BE2C (cell line): ENCODE data around the gene ZNF804A.

Source experiments
- DNase-seq: peaks from one replicate; pipeline ENCODE4 v3.0.0-alpha.2; 2020
- H3K27me3 ChIP-seq: fragments of 250-450 bp; sonication (Bioruptor Pico); 2 replicates; pipeline ENCODE4 v1.5.1; 2020; ENCODE audit warnings: mild to moderate bottlenecking
- H3K36me3 ChIP-seq: fragments of 250-450 bp; sonication (Bioruptor Pico); 2 replicates; pipeline ENCODE4 v1.5.1; 2020; ENCODE audit warnings: mild to moderate bottlenecking
- H3K4me1 ChIP-seq: fragments of 250-450 bp; sonication (Bioruptor Pico); 2 replicates; pipeline ENCODE4 v1.5.1; 2020
- H3K4me3 ChIP-seq: 2 replicates; pipeline ENCODE4 v1.5.1; 2011; ENCODE audit warnings: low read depth, low read length
- H3K9me3 ChIP-seq: fragments of 250-450 bp; sonication (Bioruptor Pico); 2 replicates; pipeline ENCODE4 v1.5.1; 2020
- CTCF ChIP-seq: IDR thresholded peaks from 2 replicates; pipeline ENCODE4 v1.5.1; 2012; ENCODE audit warnings: mild to moderate bottlenecking, low read depth, low read length

Gene ZNF804A

GRCh38 chr2:184598002-184598315 lies 370 bp upstream of the ZNF804A start:
- H3K4me1 ChIP-seq = no peaks in the 10 kb centered on the region; the same call in none of the 2 replicates
- H3K27me3 ChIP-seq = no peaks in the 10 kb centered on the region
- H3K9me3 ChIP-seq = no peaks in the 10 kb centered on the region
- no peak for TF ChIP-seq CTCF
- H3K36me3 ChIP-seq = no peaks in the 10 kb centered on the region
- no peak for DNase-seq
- H3K4me3 ChIP-seq = peak overlapping the region; percentile 79

- Histone ChIP-seq H3K9me3 (no peaks in the 10 kb centered on the region), H3K4me1 (no peaks in the 10 kb centered on the region; the same call in none of the 2 replicates), H3K27me3 (no peaks in the 10 kb centered on the region), H3K4me3 (peak overlapping the region; percentile 87), H3K36me3 (no peaks in the 10 kb centered on the region)
- DNase-seq = peak; percentile 20
- TF ChIP-seq CTCF = no peak
Observed at GRCh38 chr2:184599054-184599871, 934 bp downstream of the ZNF804A start.

GRCh38 chr2:184599872-184600222 lies 1.5 kb downstream of the ZNF804A start:
- no peak for TF ChIP-seq CTCF
- H3K9me3 ChIP-seq = no peaks in the 10 kb centered on the region
- no peaks in the 10 kb centered on the region; the same call in none of the 2 replicates for H3K4me1 ChIP-seq
- no peak for DNase-seq
- no peaks in the 10 kb centered on the region for H3K27me3 ChIP-seq
- no peaks in the 10 kb centered on the region for H3K36me3 ChIP-seq
- peak overlapping the region; percentile 87 for H3K4me3 ChIP-seq

GRCh38 chr2:184602734-184603133 lies 4.4 kb downstream of the ZNF804A start:
- Histone ChIP-seq H3K4me3 (peak overlapping the region; percentile 87), H3K27me3 (no peaks in the 10 kb centered on the region), H3K9me3 (no peaks in the 10 kb centered on the region), H3K4me1 (no peaks in the 10 kb centered on the region; the same call in 1 of the 2 replicates), H3K36me3 (no peaks in the 10 kb centered on the region)
- DNase-seq = no peak
- TF ChIP-seq CTCF = no peak

GRCh38 chr2:184610891-184611290 lies 12.6 kb downstream of the ZNF804A start:
- H3K27me3 ChIP-seq = no peaks in the 10 kb centered on the region
- H3K4me3 ChIP-seq = no peak overlapping the region
- no peaks in the 10 kb centered on the region for H3K9me3 ChIP-seq
- no peak for TF ChIP-seq CTCF
- H3K36me3 ChIP-seq = no peaks in the 10 kb centered on the region
- H3K4me1 ChIP-seq = no peaks in the 10 kb centered on the region
- DNase-seq = no peak

- no peak for DNase-seq
- Histone ChIP-seq H3K36me3 (no peaks in the 10 kb centered on the region), H3K9me3 (no peaks in the 10 kb centered on the region), H3K4me1 (no peaks in the 10 kb centered on the region), H3K4me3 (no peak overlapping the region), H3K27me3 (no peaks in the 10 kb centered on the region)
- peak; percentile 20; the same call in 1 of the 2 replicates for TF ChIP-seq CTCF
Observed at GRCh38 chr2:184611361-184612085, 13.2 kb downstream of the ZNF804A start.
